GM23338 (cell line): ENCODE data around the gene TERB2. TPM values are rescaled to one million over a fixed set of nuclear protein-coding genes. Genes with fewer than 3 reads are reported as not detected.

Source experiments
- ATAC-seq: fragments of 200-7000 bp; cut with Tn5 transposase; 3 replicates; pipeline ENCODE4 v1.9.1; 2020
- DNase-seq: peaks from one replicate; pipeline ENCODE4 v3.0.0-alpha.2; 2015; ENCODE audit warnings: low spot score
- H2AFZ ChIP-seq: fragments of 200-600 bp; sonication (generic); 2 replicates; pipeline ENCODE4 v1.8.0; 2016; ENCODE audit warnings: antibody characterized with exemption, mild to moderate bottlenecking, moderate library complexity
- H3F3A ChIP-seq: fragments of 200-600 bp; sonication (generic); replicated peaks from 2 replicates; pipeline ENCODE4 v1.8.0; 2017; ENCODE audit warnings: antibody characterized with exemption, mixed run types, low read depth
- H3K27ac ChIP-seq: fragments of 200-600 bp; sonication (generic); 2 replicates; pipeline ENCODE4 v1.6.1; 2016; ENCODE audit warnings: low read depth
- H3K27me3 ChIP-seq: fragments of 200-600 bp; sonication (generic); 2 replicates; pipeline ENCODE4 v1.8.0; 2016; ENCODE audit warnings: mild to moderate bottlenecking, mixed run types, moderate library complexity; ENCODE audit not compliant: insufficient read depth
- H3K36me3 ChIP-seq: fragments of 200-600 bp; sonication (generic); 2 replicates; pipeline ENCODE4 v1.8.0; 2016; ENCODE audit warnings: mild to moderate bottlenecking; ENCODE audit not compliant: insufficient read depth
- H3K4me1 ChIP-seq: fragments of 200-600 bp; sonication (generic); 2 replicates; pipeline ENCODE4 v1.8.0; 2016; ENCODE audit warnings: mild to moderate bottlenecking, moderate library complexity; ENCODE audit not compliant: insufficient read depth
- H3K4me2 ChIP-seq: fragments of 200-600 bp; sonication (generic); 2 replicates; pipeline ENCODE4 v1.7.1; 2017; ENCODE audit warnings: mixed run types
- H3K4me3 ChIP-seq: fragments of 200-600 bp; sonication (generic); 2 replicates; pipeline ENCODE4 v1.6.1; 2016; ENCODE audit warnings: mixed run types
- H3K79me2 ChIP-seq: fragments of 200-600 bp; sonication (generic); replicated peaks from 2 replicates; pipeline ENCODE4 v1.8.0; 2017; ENCODE audit warnings: mild to moderate bottlenecking; ENCODE audit not compliant: insufficient read depth
- H3K9me2 ChIP-seq: fragments of 200-600 bp; sonication (generic); 2 replicates; pipeline ENCODE4 v1.8.0; 2017; ENCODE audit not compliant: insufficient read depth
- H4K20me1 ChIP-seq: fragments of 200-600 bp; sonication (generic); replicated peaks from 2 replicates; pipeline ENCODE4 v1.8.0; 2017; ENCODE audit warnings: mild to moderate bottlenecking; ENCODE audit not compliant: insufficient read depth
- H3K27ac Mint-ChIP-seq: 2 replicates; pipeline ENCODE4 v1.8.0; 2020; ENCODE audit warnings: inconsistent platforms, mild to moderate bottlenecking, moderate library complexity, mixed read lengths
- H3K27me3 Mint-ChIP-seq: 3 replicates; pipeline ENCODE4 v1.8.0; 2022; ENCODE audit warnings: low read depth, mild to moderate bottlenecking, moderate library complexity, mixed read lengths, inconsistent platforms; ENCODE audit not compliant: insufficient read depth, poor library complexity
- H3K36me3 Mint-ChIP-seq: 3 replicates; pipeline ENCODE4 v1.8.0; 2021; ENCODE audit warnings: low read depth, mild to moderate bottlenecking, inconsistent platforms, moderate library complexity, mixed read lengths
- H3K4me1 Mint-ChIP-seq: 3 replicates; pipeline ENCODE4 v1.8.0; 2020; ENCODE audit warnings: mild to moderate bottlenecking, inconsistent platforms, mixed read lengths
- H3K4me3 Mint-ChIP-seq: 3 replicates; pipeline ENCODE4 v1.8.0; 2021; ENCODE audit warnings: moderate library complexity, mild to moderate bottlenecking, inconsistent platforms, mixed read lengths
- H3K9me3 Mint-ChIP-seq: 3 replicates; pipeline ENCODE4 v1.8.0; 2020; ENCODE audit warnings: moderate library complexity, mild to moderate bottlenecking, inconsistent platforms, mixed read lengths
- CTCF ChIP-seq, 2 experiments: fragments of 200-600 bp in 1 of 2; sonication (generic) in 1 of 2; conservative IDR thresholded peaks; 2 replicates each; pipeline versions ENCODE4 v1.5.1 to v1.6.1; 2016 to 2017; ENCODE audit warnings: antibody characterized with exemption in 2 of 2, low read depth in 2 of 2, mild to moderate bottlenecking in 2 of 2, moderate library complexity in 1 of 2
- ETS1 ChIP-seq: IDR thresholded peaks from 2 replicates; pipeline ENCODE4 v1.6.1; 2016; ENCODE audit warnings: antibody characterized with exemption
- EZH2 ChIP-seq: fragments of 200-600 bp; sonication (generic); IDR thresholded peaks from one replicate; pipeline ENCODE4 v1.8.0; 2017; ENCODE audit warnings: antibody characterized with exemption, mild to moderate bottlenecking, low read depth; ENCODE audit not compliant: unreplicated experiment
- EZH2phosphoT487 ChIP-seq: fragments of 200-600 bp; sonication (generic); IDR thresholded peaks from one replicate; pipeline ENCODE4 v1.8.1; 2018; ENCODE audit warnings: antibody characterized with exemption; ENCODE audit not compliant: unreplicated experiment
- JUNB ChIP-seq: IDR thresholded peaks from one replicate; pipeline ENCODE4 v1.6.1; 2016; ENCODE audit warnings: antibody characterized with exemption; ENCODE audit not compliant: unreplicated experiment
- NANOG ChIP-seq: IDR thresholded peaks from 2 replicates; pipeline ENCODE4 v1.6.1; 2016; ENCODE audit warnings: antibody characterized with exemption, borderline replicate concordance
- STAT1 ChIP-seq: IDR thresholded peaks from one replicate; pipeline ENCODE4 v1.6.1; 2016; ENCODE audit warnings: antibody characterized with exemption; ENCODE audit not compliant: unreplicated experiment
- ZNF114 ChIP-seq: fragments of 250-450 bp; sonication (Bioruptor Pico); IDR thresholded peaks from 2 replicates; pipeline ENCODE4 v1.5.0; 2020; ENCODE audit warnings: mild to moderate bottlenecking, moderate library complexity
- ZNF331 ChIP-seq: fragments of 250-450 bp; sonication (Bioruptor Pico); IDR thresholded peaks from 2 replicates; pipeline ENCODE4 v1.5.0; 2020; ENCODE audit warnings: low read depth, mild to moderate bottlenecking, moderate library complexity
- ZNF462 ChIP-seq: fragments of 250-450 bp; sonication (Bioruptor Pico); IDR thresholded peaks from 2 replicates; pipeline ENCODE4 v1.5.0; 2020; ENCODE audit warnings: mild to moderate bottlenecking, moderate library complexity
- polyA plus RNA-seq: library from polyadenylated mRNA; unstranded; fragments of >200 nt; fragmentation: Nextera tagmentation; extraction: Ambion mirVana; gene quantifications from 2 replicates; pipeline ENCODE4 v1.2.1, GENCODE V29; 2016
- total RNA-seq: library from RNA; depleted of rRNA; stranded (reverse); fragments of >200 nt; shearing (Covaris generic); gene quantifications from 2 replicates; pipeline ENCODE4 v1.2.3, GENCODE V29; 2014
- TF ChIP-seq, protein P1 (sequence below): IDR thresholded peaks from one replicate; pipeline ENCODE4 v1.6.1; 2018; ENCODE audit warnings: antibody characterized with exemption; ENCODE audit not compliant: unreplicated experiment

TERB2 gene
- total and polyA plus RNA-seq, 2 experiments from 2014 or later: not detected

GRCh38 chr15:45021348-45021747 is 64.9 kb downstream of the TERB2 start:
- Histone ChIP-seq H3K27me3 (no peaks in the 10 kb centered on the region), H3F3A (no peaks in the 10 kb centered on the region), H4K20me1 (peaks cover 2% of the 10 kb centered on the region; the same call in 1 of the 2 replicates), H3K4me3 (no peak overlapping the region), H3K27ac (no peak overlapping the region), H3K79me2 (peaks cover 20% of the 10 kb centered on the region), H3K4me1 (peaks cover 8% of the 10 kb centered on the region), H3K4me2 (no peak overlapping the region), H3K36me3 (no peaks in the 10 kb centered on the region), H2AFZ (no peak overlapping the region), H3K9me2 (no peaks in the 10 kb centered on the region)
- Mint-ChIP-seq H3K27me3 (peaks cover 15% of the 10 kb centered on the region), H3K4me1 (peaks cover 18% of the 10 kb centered on the region), H3K36me3 (peaks cover 8% of the 10 kb centered on the region), H3K4me3 (no peak overlapping the region), H3K9me3 (peaks cover 15% of the 10 kb centered on the region; the same call in 2 of the 3 replicates), H3K27ac (no peak overlapping the region)
- no peak for TF ChIP-seq CTCF (conservative IDR thresholded peaks at IDR 0.05; ENCODE audit: low read depth in 2 of 2)
- TF ChIP-seq STAT1: no peak
- TF ChIP-seq ZNF114 (CRISPR knock-in tag): no peak
- TF ChIP-seq ZNF462 (CRISPR knock-in tag): no peak
- TF ChIP-seq NANOG: no peak
- no peak for TF ChIP-seq ZNF331 (CRISPR knock-in tag)
- TF ChIP-seq EZH2phosphoT487: no peak
- TF ChIP-seq, protein P1, sequence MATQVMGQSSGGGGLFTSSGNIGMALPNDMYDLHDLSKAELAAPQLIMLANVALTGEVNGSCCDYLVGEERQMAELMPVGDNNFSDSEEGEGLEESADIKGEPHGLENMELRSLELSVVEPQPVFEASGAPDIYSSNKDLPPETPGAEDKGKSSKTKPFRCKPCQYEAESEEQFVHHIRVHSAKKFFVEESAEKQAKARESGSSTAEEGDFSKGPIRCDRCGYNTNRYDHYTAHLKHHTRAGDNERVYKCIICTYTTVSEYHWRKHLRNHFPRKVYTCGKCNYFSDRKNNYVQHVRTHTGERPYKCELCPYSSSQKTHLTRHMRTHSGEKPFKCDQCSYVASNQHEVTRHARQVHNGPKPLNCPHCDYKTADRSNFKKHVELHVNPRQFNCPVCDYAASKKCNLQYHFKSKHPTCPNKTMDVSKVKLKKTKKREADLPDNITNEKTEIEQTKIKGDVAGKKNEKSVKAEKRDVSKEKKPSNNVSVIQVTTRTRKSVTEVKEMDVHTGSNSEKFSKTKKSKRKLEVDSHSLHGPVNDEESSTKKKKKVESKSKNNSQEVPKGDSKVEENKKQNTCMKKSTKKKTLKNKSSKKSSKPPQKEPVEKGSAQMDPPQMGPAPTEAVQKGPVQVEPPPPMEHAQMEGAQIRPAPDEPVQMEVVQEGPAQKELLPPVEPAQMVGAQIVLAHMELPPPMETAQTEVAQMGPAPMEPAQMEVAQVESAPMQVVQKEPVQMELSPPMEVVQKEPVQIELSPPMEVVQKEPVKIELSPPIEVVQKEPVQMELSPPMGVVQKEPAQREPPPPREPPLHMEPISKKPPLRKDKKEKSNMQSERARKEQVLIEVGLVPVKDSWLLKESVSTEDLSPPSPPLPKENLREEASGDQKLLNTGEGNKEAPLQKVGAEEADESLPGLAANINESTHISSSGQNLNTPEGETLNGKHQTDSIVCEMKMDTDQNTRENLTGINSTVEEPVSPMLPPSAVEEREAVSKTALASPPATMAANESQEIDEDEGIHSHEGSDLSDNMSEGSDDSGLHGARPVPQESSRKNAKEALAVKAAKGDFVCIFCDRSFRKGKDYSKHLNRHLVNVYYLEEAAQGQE: no peak
- TF ChIP-seq EZH2: no peak
- TF ChIP-seq ETS1: no peak
- no peak for TF ChIP-seq JUNB
- no peak for ATAC-seq
- no peak for DNase-seq
